NB4 (cell line): ENCODE measurements around the gene AP1M1.
A peak's percentile ranks its signal among the peaks of the same experiment; 100 is the strongest.

Experiments
- DNase-seq: peaks from one replicate; pipeline ENCODE4 v3.0.0; 2010; ENCODE audit warnings: low read depth
- H3K4me3 ChIP-seq: one replicate; pipeline ENCODE4 v1.5.1; 2011; ENCODE audit warnings: mild to moderate bottlenecking, low read depth, low read length, moderate library complexity
- MAX ChIP-seq: IDR thresholded peaks from 2 replicates; pipeline ENCODE4 v1.6.1; 2011; ENCODE audit warnings: low read depth, low read length
- MYC ChIP-seq: IDR thresholded peaks from 2 replicates; pipeline ENCODE4 v1.6.1; 2011; ENCODE audit warnings: low read depth, low read length
- POLR2A ChIP-seq: IDR thresholded peaks from 2 replicates; pipeline ENCODE4 v1.6.1; 2011; ENCODE audit warnings: mild to moderate bottlenecking; ENCODE audit not compliant: insufficient read length; ENCODE audit errors: extremely low read depth
- TF ChIP-seq, protein P1 (sequence below): IDR thresholded peaks from one replicate; pipeline ENCODE4 v1.5.1; 2012; ENCODE audit warnings: low read depth, low read length

The AP1M1 gene

DNA sequence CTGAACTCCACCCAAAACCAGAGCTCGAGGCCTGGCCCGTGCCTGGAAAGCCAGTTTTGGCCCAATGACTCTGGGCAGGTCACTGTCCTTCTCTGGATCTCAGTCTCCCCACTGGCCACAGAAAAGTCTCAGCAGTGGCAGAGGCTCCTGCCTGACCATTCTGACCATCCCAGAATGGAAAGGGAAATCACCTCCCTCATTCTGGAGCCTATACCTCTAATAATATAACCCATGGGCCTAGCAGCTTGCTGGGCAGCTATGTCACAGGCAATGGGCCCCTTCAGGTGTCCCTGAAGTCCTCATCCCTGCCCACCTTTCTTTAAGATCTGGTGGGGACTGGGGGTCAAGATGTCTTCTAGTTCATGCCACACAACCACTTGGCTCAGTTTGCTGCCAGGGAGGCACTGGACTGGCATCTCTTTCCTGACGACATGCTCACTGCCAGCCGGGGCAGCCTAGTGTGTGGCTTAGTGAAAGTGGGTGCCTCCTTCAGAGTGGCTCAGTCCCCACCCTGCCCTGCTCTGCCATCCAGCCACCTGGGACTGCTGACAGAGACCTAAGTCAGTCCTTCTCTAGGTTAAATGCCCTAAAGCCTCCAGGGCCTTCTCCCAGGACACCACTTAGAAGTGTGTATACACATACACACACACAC is 62.6 kb downstream of the AP1M1 start:
- TF ChIP-seq, protein P1, sequence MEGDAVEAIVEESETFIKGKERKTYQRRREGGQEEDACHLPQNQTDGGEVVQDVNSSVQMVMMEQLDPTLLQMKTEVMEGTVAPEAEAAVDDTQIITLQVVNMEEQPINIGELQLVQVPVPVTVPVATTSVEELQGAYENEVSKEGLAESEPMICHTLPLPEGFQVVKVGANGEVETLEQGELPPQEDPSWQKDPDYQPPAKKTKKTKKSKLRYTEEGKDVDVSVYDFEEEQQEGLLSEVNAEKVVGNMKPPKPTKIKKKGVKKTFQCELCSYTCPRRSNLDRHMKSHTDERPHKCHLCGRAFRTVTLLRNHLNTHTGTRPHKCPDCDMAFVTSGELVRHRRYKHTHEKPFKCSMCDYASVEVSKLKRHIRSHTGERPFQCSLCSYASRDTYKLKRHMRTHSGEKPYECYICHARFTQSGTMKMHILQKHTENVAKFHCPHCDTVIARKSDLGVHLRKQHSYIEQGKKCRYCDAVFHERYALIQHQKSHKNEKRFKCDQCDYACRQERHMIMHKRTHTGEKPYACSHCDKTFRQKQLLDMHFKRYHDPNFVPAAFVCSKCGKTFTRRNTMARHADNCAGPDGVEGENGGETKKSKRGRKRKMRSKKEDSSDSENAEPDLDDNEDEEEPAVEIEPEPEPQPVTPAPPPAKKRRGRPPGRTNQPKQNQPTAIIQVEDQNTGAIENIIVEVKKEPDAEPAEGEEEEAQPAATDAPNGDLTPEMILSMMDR = no peak
- TF ChIP-seq POLR2A = no peak
- no peak for TF ChIP-seq MAX
- no peak for TF ChIP-seq MYC
- no peak overlapping the region for H3K4me3 ChIP-seq
- no peak for DNase-seq

- DNase-seq = no peak
- no peak for TF ChIP-seq MAX
- no peak overlapping the region for H3K4me3 ChIP-seq
Observed at GRCh38 chr19:16260812-16261161, 63.1 kb downstream of the AP1M1 start.

DNA sequence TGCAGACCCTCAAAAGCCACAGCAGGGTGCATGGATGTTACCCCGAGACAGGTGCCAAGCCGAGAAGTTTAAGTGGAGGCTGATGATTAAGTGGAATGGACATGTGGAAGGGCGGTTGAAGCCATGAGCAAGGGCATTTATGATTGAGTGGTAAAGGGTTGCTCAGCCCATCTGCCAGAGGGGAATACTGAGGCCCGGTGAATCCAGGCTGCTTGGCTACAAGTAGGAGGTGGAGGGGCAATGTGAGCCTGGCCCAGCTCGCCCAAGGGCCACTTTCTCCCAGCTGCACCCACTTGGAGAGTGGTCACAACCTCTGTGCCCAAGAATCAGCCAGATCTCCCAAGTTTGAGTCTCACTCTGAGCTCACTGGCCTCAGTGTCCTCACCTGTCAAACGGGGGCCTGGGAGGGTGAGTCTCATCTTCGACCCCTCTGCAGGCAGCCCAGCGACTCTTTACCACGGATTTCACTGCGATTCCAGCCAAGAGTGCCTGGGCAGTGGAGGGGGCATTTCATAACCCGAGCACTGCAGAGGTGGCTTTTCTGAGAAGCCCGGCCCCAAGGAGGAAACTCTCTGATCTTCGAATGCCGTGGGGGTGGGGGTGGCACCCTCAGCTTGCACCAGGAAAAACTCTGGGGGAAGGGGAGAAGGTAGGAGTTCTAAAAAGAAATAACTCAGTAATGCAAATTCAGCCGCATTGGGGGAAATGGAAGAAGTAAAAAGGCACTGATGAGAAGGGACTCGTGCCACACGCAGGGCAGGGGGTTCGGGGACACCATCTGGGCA is 64.1 kb downstream of the AP1M1 start:
- TF ChIP-seq MAX (no peak), POLR2A (no peak), MYC (no peak)
- TF ChIP-seq, protein P1 = no peak
- DNase-seq = no peak
- no peak overlapping the region for H3K4me3 ChIP-seq

DNA sequence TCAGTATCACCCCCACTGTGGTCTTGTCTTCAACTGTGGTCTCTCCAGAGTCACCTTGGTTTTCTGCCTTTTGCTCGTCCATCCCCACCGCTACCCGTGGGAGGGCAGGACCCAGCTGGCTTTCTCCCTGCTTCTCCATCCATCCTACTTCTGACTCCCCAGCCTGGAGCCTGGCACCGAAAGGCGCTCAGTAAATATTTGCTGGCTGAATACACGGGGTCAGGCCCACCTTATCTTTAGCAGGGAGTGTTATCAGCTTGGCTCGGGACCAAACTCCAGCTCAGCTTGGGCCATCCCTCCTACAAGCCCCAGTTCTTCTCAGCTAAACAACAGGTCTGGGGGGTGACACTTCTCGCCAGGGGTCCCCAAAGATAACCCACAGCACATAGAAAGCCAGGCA is 64.9 kb downstream of the AP1M1 start:
- no peak overlapping the region for H3K4me3 ChIP-seq
- DNase-seq = no peak
- TF ChIP-seq, protein P1 = no peak
- TF ChIP-seq MYC (no peak), POLR2A (no peak), MAX (no peak)

DNA sequence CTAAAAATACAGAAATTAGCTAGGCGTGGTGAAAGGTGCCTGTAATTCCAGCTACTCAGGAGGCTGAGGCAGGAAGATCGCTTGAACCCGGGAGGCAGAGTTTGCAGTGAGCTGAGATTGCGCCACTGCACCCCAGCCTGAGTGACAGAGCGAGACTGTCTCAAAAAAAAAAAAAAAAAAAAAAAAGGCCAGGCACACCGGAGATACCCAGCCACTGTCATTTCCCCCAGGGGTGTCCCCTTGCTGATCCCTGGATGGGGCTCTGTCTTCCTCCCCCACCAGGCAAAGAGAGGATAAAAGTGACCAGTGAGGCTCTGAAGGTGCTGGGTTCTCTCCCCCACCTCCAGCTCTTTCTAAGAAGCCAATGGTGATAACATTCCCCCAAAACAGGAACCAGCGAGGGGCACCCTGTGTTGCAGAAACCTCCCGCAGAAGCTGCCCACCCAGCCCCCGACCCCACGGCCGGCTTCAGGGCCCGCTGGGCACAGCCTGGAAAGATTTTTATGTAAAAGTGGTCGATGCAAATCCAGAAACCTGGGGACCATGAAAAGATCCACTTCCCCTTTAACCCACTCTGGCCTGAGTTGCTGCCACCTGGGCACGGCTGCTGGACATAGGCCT is 65.5 kb downstream of the AP1M1 start:
- TF ChIP-seq MAX = no peak
- TF ChIP-seq, protein P1 = no peak
- no peak for TF ChIP-seq POLR2A
- no peak for TF ChIP-seq MYC
- no peak overlapping the region for H3K4me3 ChIP-seq

DNA sequence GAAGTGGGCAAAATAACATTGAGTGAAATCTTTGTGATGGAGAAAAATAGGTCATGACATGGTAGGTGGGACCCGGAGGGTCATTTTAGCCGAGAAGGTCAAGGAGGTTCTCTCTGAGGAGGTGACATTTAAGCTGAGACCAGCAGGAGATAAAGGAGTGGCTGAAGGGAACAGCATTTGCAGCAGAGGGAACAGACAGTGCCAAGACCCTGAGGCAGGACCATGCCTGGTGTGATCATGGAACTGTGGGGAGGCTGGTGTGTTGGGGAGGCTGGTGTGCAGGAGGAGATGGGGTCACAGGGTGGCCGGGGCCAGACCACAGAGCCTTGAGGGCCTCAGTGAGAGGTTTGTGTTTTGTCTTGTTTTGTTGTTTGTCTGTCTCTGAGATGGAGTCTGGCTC is 67.5 kb downstream of the AP1M1 start:
- no peak for TF ChIP-seq POLR2A
- TF ChIP-seq MYC = no peak
- TF ChIP-seq, protein P1 = no peak
- TF ChIP-seq MAX = no peak
- no peak overlapping the region for H3K4me3 ChIP-seq

More for the DNA sequence above, 65.5 kb downstream of the AP1M1 start:
- DNase-seq = peak; percentile 39

More for the DNA sequence above, 67.5 kb downstream of the AP1M1 start:
- no peak for DNase-seq
